Colonic mucosa (tissue), 4 donors: Measurements from ENCODE around the gene EEF2KMT. TPM values are rescaled to one million over a fixed set of nuclear protein-coding genes. Genes with fewer than 3 reads are reported as not detected.
"Not testable (repeated sequence)": the region's sequence is repeated elsewhere in the genome, so short reads cannot be mapped to it uniquely, and the experiment has no call there.

Experiments
- DNase-seq: peaks from one replicate; pipeline ENCODE4 v3.0.0-alpha.2; 2020
- H3K27ac ChIP-seq: fragments of 200-600 bp; one replicate; pipeline ENCODE4 v1.8.0; 2021
- H3K27me3 ChIP-seq: fragments of 200-600 bp; one replicate; pipeline ENCODE4 v1.8.0; 2021
- H3K36me3 ChIP-seq: fragments of 200-600 bp; one replicate; pipeline ENCODE4 v1.8.0; 2021
- H3K4me1 ChIP-seq: fragments of 200-600 bp; one replicate; pipeline ENCODE4 v1.8.0; 2021; ENCODE audit warnings: mild to moderate bottlenecking
- H3K4me3 ChIP-seq: fragments of 200-600 bp; one replicate; pipeline ENCODE4 v1.8.0; 2021
- H3K9ac ChIP-seq, 2 donors: one replicate each; pipeline ENCODE4 v1.7.0; 2013; ENCODE audit warnings: control low read depth in 2 of 2, low read depth in 2 of 2, low read length in 2 of 2
- H3K9me3 ChIP-seq: fragments of 200-600 bp; one replicate; pipeline ENCODE4 v1.8.0; 2021
- CTCF ChIP-seq: fragments of 200-600 bp; IDR thresholded peaks from one replicate; pipeline ENCODE4 v1.8.0; 2022; ENCODE audit warnings: antibody characterized with exemption, mild to moderate bottlenecking
- intact Hi-C: fragments of 100-400 bp; cut with DNase I; formaldehyde crosslinking; loops from one replicate; pipeline ENCODE4 v1.14.1; 2022
- total RNA-seq, 2 donors: library from RNA; stranded (reverse); fragmentation: NEBNext Ultra II Directional in 1 of 2; extraction: Animal tissue kit (Norgen Biotek cat#: 25700) in 1 of 2; gene quantifications; one replicate each; pipeline ENCODE4 v1.2.1, GENCODE V29; 2021
- donor health status: healthy.
- donor health status: DM: no; HTN: no; CAD: no.
- donor health status: DM: no; HTN: no; CAD: no.

The EEF2KMT gene
- total RNA-seq, 2 donors from 2014 or later = 7.4 to 16.2 TPM

DNA sequence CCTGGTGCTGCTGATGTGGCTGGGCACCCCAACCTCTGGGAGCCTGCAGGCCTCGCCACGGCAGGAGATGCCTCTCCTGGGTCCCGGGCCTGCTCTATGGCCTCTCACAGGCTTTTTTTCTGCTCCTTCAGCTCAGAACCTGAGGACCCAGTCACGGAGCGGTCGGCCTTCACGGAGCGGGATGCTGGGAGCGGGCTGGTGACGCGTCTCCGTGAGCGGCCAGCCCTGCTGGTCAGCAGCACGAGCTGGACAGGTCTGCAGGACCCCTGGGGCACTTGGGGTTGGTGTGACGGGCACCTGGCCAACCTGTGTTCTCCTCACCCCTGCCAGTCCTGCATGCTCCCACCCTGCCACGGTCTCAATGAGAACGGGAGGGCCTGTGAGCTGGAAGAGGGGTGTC lies 19.0 kb downstream of the EEF2KMT start:
- no peak overlapping the region for H3K4me3 ChIP-seq
- intact Hi-C loops = loop anchor here (10.0 kb wide), 1 partner anchor 114 kb away; no protein-coding TSS in a partner anchor
- H3K9me3 ChIP-seq = no peaks in the 10 kb centered on the region
- TF ChIP-seq CTCF = no peak
- no peak for DNase-seq
- H3K27ac ChIP-seq = no peak overlapping the region
- H3K4me1 ChIP-seq = no peaks in the 10 kb centered on the region
- H3K9ac ChIP-seq = no peak overlapping the region
- H3K36me3 ChIP-seq = no peaks in the 10 kb centered on the region
- H3K27me3 ChIP-seq = no peaks in the 10 kb centered on the region

- intact Hi-C loops = loop anchor here (10.0 kb wide), 1 partner anchor 113 kb away; no protein-coding TSS in a partner anchor
- H3K27me3 ChIP-seq = no peaks in the 10 kb centered on the region
- no peak for DNase-seq
- no peak overlapping the region for H3K9ac ChIP-seq
- no peaks in the 10 kb centered on the region for H3K36me3 ChIP-seq
- TF ChIP-seq CTCF = no peak
- no peaks in the 10 kb centered on the region for H3K9me3 ChIP-seq
- peaks cover 5% of the 10 kb centered on the region for H3K4me1 ChIP-seq
- no peak overlapping the region for H3K27ac ChIP-seq
- no peak overlapping the region for H3K4me3 ChIP-seq
Measured at GRCh38 chr16:5077304-5077703, 20.3 kb downstream of the EEF2KMT start.

DNA sequence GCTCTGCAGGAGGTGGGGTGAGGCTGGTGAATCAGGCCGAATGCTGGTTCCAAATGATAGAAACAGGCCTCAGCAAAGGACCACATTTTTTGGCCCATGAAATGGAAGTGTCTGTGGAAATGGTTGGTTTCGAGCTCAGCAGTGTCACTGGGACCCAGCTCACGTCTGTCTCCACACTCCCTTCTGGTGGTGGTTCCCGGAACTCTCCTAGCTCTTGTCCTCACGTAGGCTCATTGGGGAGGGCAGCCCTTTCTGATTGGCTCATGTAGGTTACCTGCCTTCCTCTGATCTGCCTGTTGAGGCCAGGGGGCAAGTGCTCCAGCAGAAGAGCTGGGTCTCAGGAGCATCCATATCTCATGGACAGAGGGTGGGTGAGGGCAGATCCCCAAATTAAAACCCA lies 22.0 kb downstream of the EEF2KMT start:
- H3K27me3 ChIP-seq = no peaks in the 10 kb centered on the region
- no peak overlapping the region for H3K27ac ChIP-seq
- intact Hi-C loops = loop anchor here (10.0 kb wide), 1 partner anchor 111 kb away; no protein-coding TSS in a partner anchor
- H3K9me3 ChIP-seq = no peaks in the 10 kb centered on the region
- peaks cover 5% of the 10 kb centered on the region for H3K4me1 ChIP-seq
- H3K9ac ChIP-seq = no peak overlapping the region
- H3K4me3 ChIP-seq = no peak overlapping the region
- no peak for TF ChIP-seq CTCF
- H3K36me3 ChIP-seq = no peaks in the 10 kb centered on the region
- DNase-seq = no peak

DNA sequence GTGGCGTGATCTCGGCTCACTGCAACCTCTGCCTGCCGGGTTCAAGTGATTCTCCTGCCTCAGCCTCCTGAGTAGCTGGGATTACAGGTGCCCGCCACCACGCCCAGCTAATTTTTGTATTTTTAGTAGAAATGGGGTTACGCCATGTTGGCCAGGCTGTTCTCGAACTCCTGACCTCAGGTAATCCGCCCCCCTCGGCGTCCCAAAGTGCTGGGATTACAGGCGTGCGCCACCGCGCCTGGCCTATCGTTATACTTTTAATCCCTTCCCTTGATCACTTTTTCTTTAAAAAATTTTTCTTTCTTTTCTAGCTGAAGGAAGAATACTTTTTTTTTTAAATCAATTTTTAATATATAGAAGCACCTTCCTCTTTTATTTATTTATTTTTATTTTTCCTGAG lies 23.8 kb downstream of the EEF2KMT start:
- H3K9me3 ChIP-seq, H3K4me1 ChIP-seq, DNase-seq, H3K27me3 ChIP-seq, H3K4me3 ChIP-seq, H3K27ac ChIP-seq, H3K9ac ChIP-seq, H3K36me3 ChIP-seq: not testable (repeated sequence)
- intact Hi-C loops = loop anchor here (10.0 kb wide), 1 partner anchor 109 kb away; no protein-coding TSS in a partner anchor

DNA sequence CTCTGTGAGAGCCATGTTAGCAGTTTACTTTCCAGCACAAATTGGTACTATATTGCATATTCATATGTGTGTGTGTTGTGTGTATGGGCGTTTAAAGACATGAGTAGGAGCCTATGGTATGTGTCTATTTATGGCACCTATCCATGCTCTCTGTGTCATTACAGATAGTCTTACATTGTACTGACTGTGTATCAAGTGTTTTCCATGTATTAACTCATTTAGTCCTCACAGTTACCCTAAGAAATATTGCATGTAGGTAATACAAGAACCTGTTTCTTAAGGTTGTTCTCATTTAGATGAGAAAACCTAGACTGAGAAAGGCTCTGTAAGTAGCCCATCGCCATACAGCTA lies 24.3 kb downstream of the EEF2KMT start:
- intact Hi-C loops = loop anchor here (10.0 kb wide), 1 partner anchor 108 kb away; no protein-coding TSS in a partner anchor
- no peak overlapping the region for H3K4me3 ChIP-seq

More for the DNA sequence above, 24.3 kb downstream of the EEF2KMT start:
- TF ChIP-seq CTCF = no peak
- no peak overlapping the region for H3K27ac ChIP-seq
- H3K36me3 ChIP-seq = no peaks in the 10 kb centered on the region
- H3K9me3 ChIP-seq = no peaks in the 10 kb centered on the region
- no peak overlapping the region for H3K9ac ChIP-seq
- H3K4me1 ChIP-seq = peaks cover 5% of the 10 kb centered on the region
- H3K27me3 ChIP-seq = no peaks in the 10 kb centered on the region
- DNase-seq = no peak
